Peyer's patch (tissue), 4 donors: ENCODE results near the gene IMMT.

Source experiments
- POLR2A ChIP-seq, 2 donors: fragments of 450-650 bp; IDR thresholded peaks; one replicate each; pipeline ENCODE4 v1.5.1; 2017; ENCODE audit warnings: antibody characterized with exemption in 2 of 2, mild to moderate bottlenecking in 2 of 2, moderate library complexity in 2 of 2
- TF ChIP-seq, protein P1 (sequence below), 6 experiments: fragments of 450-650 bp in 4 of 6; fragments of 200-600 bp in 2 of 6; sonication (generic) in 1 of 6; IDR thresholded peaks; one replicate each; pipeline ENCODE4 v1.5.1; 2017 to 2019; ENCODE audit warnings: antibody characterized with exemption in 6 of 6, mild to moderate bottlenecking in 3 of 6, moderate library complexity in 1 of 6

DNA sequence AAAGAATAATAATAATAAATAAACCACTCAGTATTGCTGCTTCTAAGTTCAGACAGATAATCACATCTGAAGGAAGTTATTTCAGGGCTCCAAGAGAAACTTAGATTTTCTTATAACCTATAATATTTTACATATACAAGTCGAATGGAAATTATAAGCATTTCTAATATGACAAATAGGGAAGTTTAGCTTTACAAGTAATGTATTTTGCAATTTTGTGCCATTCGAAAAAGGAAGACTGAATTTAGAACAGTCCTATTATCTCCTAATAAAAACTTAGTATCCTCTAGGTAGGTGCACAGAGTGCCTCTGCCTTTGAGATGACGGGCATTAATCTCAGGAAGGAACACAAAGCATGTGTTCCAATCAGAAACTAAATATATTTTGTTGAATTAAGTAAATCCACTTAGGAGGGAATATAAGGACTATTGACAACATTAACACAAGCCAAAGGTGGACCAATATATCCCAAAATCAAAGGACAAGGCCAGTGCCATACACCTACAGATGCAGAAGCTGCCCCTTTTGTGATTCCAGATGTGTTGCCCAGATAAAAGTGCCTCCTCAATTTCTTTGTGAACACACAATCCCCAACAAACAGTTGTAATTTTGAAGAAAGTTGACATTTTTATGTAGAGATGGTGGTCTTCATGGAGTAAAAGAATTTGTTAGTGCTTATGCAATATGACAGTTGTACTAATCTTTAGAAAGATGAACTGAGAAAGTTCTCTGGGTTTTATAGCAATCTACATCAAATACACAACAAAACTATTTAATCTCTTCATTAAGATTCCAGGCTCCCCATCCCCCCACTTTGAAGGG, 52.6 kb downstream of the IMMT start:
- TF ChIP-seq, protein P1, sequence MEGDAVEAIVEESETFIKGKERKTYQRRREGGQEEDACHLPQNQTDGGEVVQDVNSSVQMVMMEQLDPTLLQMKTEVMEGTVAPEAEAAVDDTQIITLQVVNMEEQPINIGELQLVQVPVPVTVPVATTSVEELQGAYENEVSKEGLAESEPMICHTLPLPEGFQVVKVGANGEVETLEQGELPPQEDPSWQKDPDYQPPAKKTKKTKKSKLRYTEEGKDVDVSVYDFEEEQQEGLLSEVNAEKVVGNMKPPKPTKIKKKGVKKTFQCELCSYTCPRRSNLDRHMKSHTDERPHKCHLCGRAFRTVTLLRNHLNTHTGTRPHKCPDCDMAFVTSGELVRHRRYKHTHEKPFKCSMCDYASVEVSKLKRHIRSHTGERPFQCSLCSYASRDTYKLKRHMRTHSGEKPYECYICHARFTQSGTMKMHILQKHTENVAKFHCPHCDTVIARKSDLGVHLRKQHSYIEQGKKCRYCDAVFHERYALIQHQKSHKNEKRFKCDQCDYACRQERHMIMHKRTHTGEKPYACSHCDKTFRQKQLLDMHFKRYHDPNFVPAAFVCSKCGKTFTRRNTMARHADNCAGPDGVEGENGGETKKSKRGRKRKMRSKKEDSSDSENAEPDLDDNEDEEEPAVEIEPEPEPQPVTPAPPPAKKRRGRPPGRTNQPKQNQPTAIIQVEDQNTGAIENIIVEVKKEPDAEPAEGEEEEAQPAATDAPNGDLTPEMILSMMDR (IDR thresholded peaks at IDR 0.05), result no peak
- TF ChIP-seq POLR2A (IDR thresholded peaks at IDR 0.05), result no peak
